SK-N-SH treated with all-trans-retinoic acid at 6 μM for 48 hours (cell line): Measurements from ENCODE around the gene ANKRD39.

Experiments
- ATAC-seq: fragments of 200-7000 bp; cut with Tn5 transposase; 3 replicates; pipeline ENCODE4 v1.9.1; 2020; ENCODE audit warnings: mild to moderate bottlenecking, moderate library complexity
- ARNTL ChIP-seq: fragments of 450-650 bp; formaldehyde crosslinking; IDR thresholded peaks from 2 replicates; pipeline ENCODE4 v1.5.0; 2020; ENCODE audit warnings: low read depth, mild to moderate bottlenecking, moderate library complexity, borderline replicate concordance
- BACH2 ChIP-seq: fragments of 250-450 bp; sonication (Bioruptor Pico); IDR thresholded peaks from 2 replicates; pipeline ENCODE4 v1.9.0; 2021; ENCODE audit warnings: mild to moderate bottlenecking, borderline replicate concordance
- CREB5 ChIP-seq: fragments of 250-450 bp; sonication (Bioruptor Pico); IDR thresholded peaks from 2 replicates; pipeline ENCODE4 v1.5.1; 2020; ENCODE audit warnings: low read depth, mild to moderate bottlenecking, moderate library complexity
- CSDC2 ChIP-seq: fragments of 250-450 bp; sonication (Bioruptor Pico); IDR thresholded peaks from 2 replicates; pipeline ENCODE4 v1.5.0; 2020; ENCODE audit warnings: mild to moderate bottlenecking, moderate library complexity
- CSRNP3 ChIP-seq: fragments of 250-450 bp; sonication (Bioruptor Pico); IDR thresholded peaks from 2 replicates; pipeline ENCODE4 v1.5.1; 2021; ENCODE audit warnings: mild to moderate bottlenecking, moderate library complexity
- ESRRG ChIP-seq: fragments of 250-450 bp; sonication (Bioruptor Pico); IDR thresholded peaks from 2 replicates; pipeline ENCODE4 v1.6.1; 2021; ENCODE audit warnings: mild to moderate bottlenecking
- GLIS3 ChIP-seq: fragments of 250-450 bp; sonication (Bioruptor Pico); IDR thresholded peaks from 2 replicates; pipeline ENCODE4 v1.5.0; 2020; ENCODE audit warnings: mild to moderate bottlenecking, moderate library complexity
- ISL1 ChIP-seq: fragments of 250-450 bp; sonication (Bioruptor Pico); IDR thresholded peaks from 2 replicates; pipeline ENCODE4 v2.1.2; 2022; ENCODE audit warnings: mild to moderate bottlenecking, moderate library complexity
- OSR1 ChIP-seq: fragments of 250-450 bp; sonication (Bioruptor Pico); IDR thresholded peaks from 2 replicates; pipeline ENCODE4 v1.8.0; 2022; ENCODE audit warnings: moderate library complexity, mild to moderate bottlenecking, inconsistent platforms
- PATZ1 ChIP-seq: fragments of 250-450 bp; sonication (Bioruptor Pico); IDR thresholded peaks from 2 replicates; pipeline ENCODE4 v1.8.0; 2020; ENCODE audit warnings: mild to moderate bottlenecking, moderate library complexity, borderline replicate concordance
- POU6F1 ChIP-seq: fragments of 250-450 bp; sonication (Bioruptor Pico); IDR thresholded peaks from 2 replicates; pipeline ENCODE4 v1.8.0; 2021; ENCODE audit warnings: low read depth, mild to moderate bottlenecking, moderate library complexity, borderline replicate concordance
- PPARA ChIP-seq: fragments of 250-450 bp; sonication (Bioruptor Pico); IDR thresholded peaks from 2 replicates; pipeline ENCODE4 v1.5.0; 2020; ENCODE audit warnings: mild to moderate bottlenecking, borderline replicate concordance
- RARB ChIP-seq: fragments of 250-450 bp; sonication (Bioruptor Pico); IDR thresholded peaks from 2 replicates; pipeline ENCODE4 v1.8.0; 2021; ENCODE audit warnings: mild to moderate bottlenecking, moderate library complexity
- SNAI2 ChIP-seq: fragments of 250-450 bp; sonication (Bioruptor Pico); IDR thresholded peaks from 2 replicates; pipeline ENCODE4 v1.5.0; 2020; ENCODE audit warnings: mild to moderate bottlenecking, moderate library complexity
- TCF4 ChIP-seq: fragments of 250-450 bp; sonication (Bioruptor Pico); IDR thresholded peaks from 2 replicates; pipeline ENCODE4 v1.8.0; 2021; ENCODE audit warnings: mild to moderate bottlenecking, moderate library complexity, borderline replicate concordance
- TOX ChIP-seq: fragments of 250-450 bp; sonication (Bioruptor Pico); IDR thresholded peaks from 2 replicates; pipeline ENCODE4 v1.8.0; 2021; ENCODE audit warnings: mild to moderate bottlenecking, moderate library complexity, borderline replicate concordance
- TSHZ2 ChIP-seq: fragments of 250-450 bp; sonication (Bioruptor Pico); IDR thresholded peaks from 2 replicates; pipeline ENCODE4 v1.5.0; 2020; ENCODE audit warnings: mild to moderate bottlenecking, moderate library complexity
- ZC3H10 ChIP-seq: fragments of 250-450 bp; sonication (Bioruptor Pico); IDR thresholded peaks from 2 replicates; pipeline ENCODE4 v1.5.1; 2021; ENCODE audit warnings: mild to moderate bottlenecking, moderate library complexity
- ZFP3 ChIP-seq: fragments of 250-450 bp; sonication (Bioruptor Pico); IDR thresholded peaks from 2 replicates; pipeline ENCODE4 v1.5.0; 2020; ENCODE audit warnings: mild to moderate bottlenecking, moderate library complexity
- ZFP30 ChIP-seq: fragments of 450-650 bp; formaldehyde crosslinking; IDR thresholded peaks from 2 replicates; pipeline ENCODE4 v1.5.0; 2022; ENCODE audit warnings: mild to moderate bottlenecking, moderate library complexity
- ZNF565 ChIP-seq: fragments of 450-650 bp; formaldehyde crosslinking; conservative IDR thresholded peaks from 2 replicates; pipeline ENCODE4 v1.5.0; 2020; ENCODE audit warnings: low read depth, mild to moderate bottlenecking, moderate library complexity
- ZNF70 ChIP-seq: fragments of 450-650 bp; formaldehyde crosslinking; IDR thresholded peaks from 2 replicates; pipeline ENCODE4 v1.5.0; 2020; ENCODE audit warnings: mild to moderate bottlenecking, moderate library complexity
- ZNF8 ChIP-seq: fragments of 450-650 bp; formaldehyde crosslinking; IDR thresholded peaks from 2 replicates; pipeline ENCODE4 v1.5.0; 2020; ENCODE audit warnings: mild to moderate bottlenecking, moderate library complexity

The ANKRD39 gene

DNA sequence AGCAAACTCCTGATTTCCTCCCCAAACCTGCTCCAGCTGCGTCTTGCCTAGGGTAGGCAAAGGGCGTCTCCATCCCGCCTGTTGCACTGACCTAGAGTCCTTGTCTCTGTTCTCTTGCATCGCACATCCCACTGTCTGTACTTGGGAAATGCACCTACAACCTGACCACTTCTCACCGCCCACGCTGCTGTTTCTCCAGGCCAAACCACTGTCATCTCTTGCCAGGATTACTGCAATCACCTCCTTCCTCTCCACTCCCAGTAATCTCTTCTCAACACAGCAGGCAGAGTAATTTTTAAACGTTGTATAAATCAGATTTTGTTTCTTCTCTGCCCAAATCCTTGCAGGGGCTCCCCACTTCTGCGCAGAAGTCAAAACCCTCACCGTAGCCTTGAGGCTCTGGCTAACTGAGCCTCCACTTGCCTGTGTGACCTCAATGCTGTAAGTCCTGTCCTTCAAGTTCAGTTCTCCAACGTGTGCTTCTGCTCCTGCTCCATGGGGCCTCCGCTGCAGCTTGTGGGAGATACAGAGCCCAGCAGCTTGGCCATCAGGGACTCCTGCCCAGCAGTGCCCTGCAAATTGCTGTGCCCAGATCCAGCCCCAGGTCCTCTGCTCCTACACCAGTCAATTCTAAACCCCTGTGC, 39.8 kb upstream of the ANKRD39 start (continued):
- TF ChIP-seq POU6F1 = no peak
- TF ChIP-seq TSHZ2 = no peak
- TF ChIP-seq BACH2 (CRISPR knock-in tag) = no peak
- TF ChIP-seq ZNF70 (CRISPR knock-in tag) = no peak
- TF ChIP-seq SNAI2 (CRISPR knock-in tag) = no peak
- TF ChIP-seq ZFP30 (CRISPR knock-in tag) = no peak
- TF ChIP-seq GLIS3 (CRISPR knock-in tag) = no peak
- no peak for TF ChIP-seq RARB (CRISPR knock-in tag)
- no peak for TF ChIP-seq ESRRG (CRISPR knock-in tag)
- TF ChIP-seq PPARA (CRISPR knock-in tag) = no peak
- TF ChIP-seq ARNTL = no peak
- TF ChIP-seq ZNF8 (CRISPR knock-in tag) = no peak
- TF ChIP-seq ISL1 (CRISPR knock-in tag) = no peak
- no peak for TF ChIP-seq OSR1 (CRISPR knock-in tag)

GRCh38 chr2:96895746-96896651, 38.2 kb upstream of the ANKRD39 start:
- TF ChIP-seq PPARA (CRISPR knock-in tag) (no peak), ZNF565 (CRISPR knock-in tag) (no peak), CSDC2 (CRISPR knock-in tag) (no peak), TSHZ2 (no peak), ZFP3 (CRISPR knock-in tag) (no peak), TOX (no peak), OSR1 (CRISPR knock-in tag) (no peak), POU6F1 (no peak), ISL1 (CRISPR knock-in tag) (no peak), ESRRG (CRISPR knock-in tag) (no peak), PATZ1 (no peak), CSRNP3 (CRISPR knock-in tag) (no peak), ARNTL (no peak), CREB5 (CRISPR knock-in tag) (no peak), ZNF8 (CRISPR knock-in tag) (no peak), TCF4 (CRISPR knock-in tag) (no peak), RARB (CRISPR knock-in tag) (no peak), ZC3H10 (no peak), SNAI2 (CRISPR knock-in tag) (no peak)
- no peak for ATAC-seq
